Fibroblast of lung (primary cell): ENCODE data around the gene CLIC6.

Experiments
- CTCF ChIP-seq, 2 donors: IDR thresholded peaks in 1 of 2; conservative IDR thresholded peaks in 1 of 2; 1 replicate in 1 of 2; 2 replicates in 1 of 2; pipeline ENCODE4 v1.5.1; 2011 to 2012; ENCODE audit warnings: low read length in 2 of 2, control low read depth in 1 of 2, inconsistent platforms in 1 of 2, low read depth in 1 of 2, mild to moderate bottlenecking in 1 of 2
- EZH2 ChIP-seq: IDR thresholded peaks from 2 replicates; pipeline ENCODE4 v1.5.1; 2012; ENCODE audit warnings: low read length, control low read depth, mild to moderate bottlenecking; ENCODE audit errors: missing control alignments

- TF ChIP-seq CTCF (conservative IDR thresholded peaks at IDR 0.05 in 1 of 2, IDR thresholded peaks at IDR 0.05 in 1 of 2; ENCODE audit: low read depth in 1 of 2, low read length in 2 of 2) (no peak), EZH2 (no peak)
Measured at GRCh38 chr21:34651642-34652041, 17.2 kb upstream of the CLIC6 start.
